Esophagus squamous epithelium (tissue), 4 donors: Measurements from ENCODE around the gene ACAT2.

Experiments used
- CTCF ChIP-seq, 6 experiments: fragments of 450-650 bp in 4 of 6; fragments of 200-600 bp in 2 of 6; sonication (generic) in 2 of 6; IDR thresholded peaks; one replicate each; pipeline ENCODE4 v1.5.1; 2016 to 2019; ENCODE audit warnings: antibody characterized with exemption in 6 of 6, mild to moderate bottlenecking in 4 of 6, moderate library complexity in 4 of 6
- POLR2A ChIP-seq, 4 donors: fragments of 450-650 bp; IDR thresholded peaks; one replicate each; pipeline ENCODE4 v1.6.1; 2017; ENCODE audit warnings: antibody characterized with exemption in 4 of 4, mild to moderate bottlenecking in 4 of 4, moderate library complexity in 3 of 4

- no peak for TF ChIP-seq CTCF (IDR thresholded peaks at IDR 0.05)
- TF ChIP-seq POLR2A (IDR thresholded peaks at IDR 0.05) = no peak
Measured at GRCh38 chr6:159817951-159818739, 56.3 kb downstream of the ACAT2 start.
